Fibroblast of villous mesenchyme (primary cell): ENCODE results near the gene SHMT1. TPM values are rescaled to one million over a fixed set of nuclear protein-coding genes. Genes with fewer than 3 reads are reported as not detected.

Experiments used
- DNase-seq: peaks from one replicate; pipeline ENCODE4 v3.0.0-alpha.2; 2010; ENCODE audit warnings: low read depth
- H3K4me3 ChIP-seq: 2 replicates; pipeline ENCODE4 v1.5.1; 2011; ENCODE audit warnings: low read depth, mild to moderate bottlenecking, low read length
- total RNA-seq: library from RNA; depleted of rRNA; stranded (reverse); fragments of >200 nt; gene quantifications from 2 replicates; pipeline ENCODE4 v1.2.3, GENCODE V29; 2012
- TF ChIP-seq, protein P1 (sequence below): IDR thresholded peaks from 2 replicates; pipeline ENCODE4 v1.5.1; 2012; ENCODE audit warnings: low read depth, mild to moderate bottlenecking, low read length; ENCODE audit not compliant: insufficient read depth

The SHMT1 gene
- total RNA-seq, 1 donor: 14.2 TPM

DNA sequence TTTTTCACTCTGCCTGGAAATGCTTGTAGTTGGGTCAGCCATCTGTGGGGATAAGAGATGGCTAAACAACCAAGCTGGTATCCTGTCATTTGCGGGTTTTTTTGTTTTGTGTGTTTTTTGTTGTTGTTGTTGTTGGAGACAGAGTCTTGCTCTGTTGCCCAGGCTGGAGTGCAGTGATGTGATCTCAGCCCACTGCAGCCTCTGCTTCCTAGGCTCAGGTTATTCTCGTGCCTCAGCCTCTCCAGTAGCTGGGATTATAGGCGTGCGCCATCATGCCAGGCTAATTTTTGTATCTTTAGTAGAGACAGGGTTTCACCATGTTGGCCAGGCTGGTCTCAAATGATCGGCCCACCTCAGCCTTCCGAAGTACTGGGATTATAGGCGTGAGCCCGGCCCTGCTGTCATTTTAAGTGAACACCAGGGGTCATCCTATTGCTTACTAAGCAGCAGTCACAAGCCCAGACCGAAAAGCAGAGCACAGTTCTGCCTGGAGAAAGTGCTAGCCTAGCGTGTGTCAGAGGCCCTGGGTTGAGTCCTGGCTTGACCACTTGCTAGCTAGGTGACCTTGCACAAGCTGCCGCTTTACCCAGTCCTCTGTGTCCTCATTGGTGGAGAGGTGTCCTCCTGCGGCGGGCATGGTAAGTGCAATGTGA is 43.6 kb downstream of the SHMT1 start:
- peak overlapping the region; percentile 34 for H3K4me3 ChIP-seq
- DNase-seq: peak; percentile 79
- TF ChIP-seq, protein P1, sequence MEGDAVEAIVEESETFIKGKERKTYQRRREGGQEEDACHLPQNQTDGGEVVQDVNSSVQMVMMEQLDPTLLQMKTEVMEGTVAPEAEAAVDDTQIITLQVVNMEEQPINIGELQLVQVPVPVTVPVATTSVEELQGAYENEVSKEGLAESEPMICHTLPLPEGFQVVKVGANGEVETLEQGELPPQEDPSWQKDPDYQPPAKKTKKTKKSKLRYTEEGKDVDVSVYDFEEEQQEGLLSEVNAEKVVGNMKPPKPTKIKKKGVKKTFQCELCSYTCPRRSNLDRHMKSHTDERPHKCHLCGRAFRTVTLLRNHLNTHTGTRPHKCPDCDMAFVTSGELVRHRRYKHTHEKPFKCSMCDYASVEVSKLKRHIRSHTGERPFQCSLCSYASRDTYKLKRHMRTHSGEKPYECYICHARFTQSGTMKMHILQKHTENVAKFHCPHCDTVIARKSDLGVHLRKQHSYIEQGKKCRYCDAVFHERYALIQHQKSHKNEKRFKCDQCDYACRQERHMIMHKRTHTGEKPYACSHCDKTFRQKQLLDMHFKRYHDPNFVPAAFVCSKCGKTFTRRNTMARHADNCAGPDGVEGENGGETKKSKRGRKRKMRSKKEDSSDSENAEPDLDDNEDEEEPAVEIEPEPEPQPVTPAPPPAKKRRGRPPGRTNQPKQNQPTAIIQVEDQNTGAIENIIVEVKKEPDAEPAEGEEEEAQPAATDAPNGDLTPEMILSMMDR: peak; percentile 68

DNA sequence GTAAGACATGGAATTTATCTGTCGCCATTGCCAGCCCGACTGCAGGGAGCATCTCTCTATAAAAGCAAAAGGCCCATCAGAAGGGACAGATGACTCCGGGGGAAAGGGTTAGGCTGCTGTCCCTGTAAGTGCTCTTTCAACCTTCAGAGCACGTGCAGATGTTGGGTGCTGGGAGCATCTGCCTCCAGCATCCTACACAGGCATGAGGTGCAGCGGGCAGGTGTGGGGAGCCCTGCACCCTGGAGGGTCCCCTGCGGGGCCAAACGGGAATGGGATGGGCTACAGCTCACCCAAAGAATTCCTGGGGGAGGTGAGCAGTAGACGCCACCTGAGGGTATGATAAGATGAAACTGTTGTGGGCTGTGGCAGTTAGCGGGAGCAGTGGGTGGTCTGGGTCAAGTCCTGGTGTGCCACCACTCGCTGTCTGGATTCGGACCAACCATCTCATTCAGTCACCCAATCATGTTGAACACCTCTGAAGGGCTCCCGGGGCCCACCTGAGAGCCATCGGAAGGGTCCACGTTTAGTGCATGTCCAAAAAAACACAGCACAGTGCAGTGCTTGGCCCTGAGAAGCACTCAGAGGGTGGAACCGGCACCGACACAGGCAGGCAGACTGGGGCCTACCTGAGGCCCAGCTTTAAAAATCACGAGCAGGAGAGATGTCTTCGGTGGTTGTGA is 44.4 kb downstream of the SHMT1 start:
- DNase-seq: no peak
- TF ChIP-seq, protein P1: no peak
- peak overlapping the region; percentile 1 for H3K4me3 ChIP-seq

DNA sequence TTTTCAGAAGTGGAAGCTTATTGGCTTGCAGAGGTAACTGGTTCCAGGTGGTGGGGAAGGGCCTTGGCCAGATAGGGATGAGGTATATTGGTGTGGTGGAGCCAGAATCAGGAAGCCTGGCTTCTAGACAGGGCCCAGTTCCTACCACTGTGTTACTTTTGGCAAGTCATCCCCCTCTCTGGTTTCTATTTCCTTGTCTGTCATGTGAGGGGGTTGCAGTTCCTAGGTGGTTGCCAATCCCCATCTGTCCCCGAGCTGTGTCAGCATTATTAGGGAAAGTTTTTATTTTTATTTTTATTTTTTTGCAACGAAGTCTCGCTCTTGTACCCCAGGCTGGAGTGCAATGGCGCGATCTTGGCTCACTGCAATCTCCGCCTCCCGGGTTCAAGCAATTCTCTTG is 45.2 kb downstream of the SHMT1 start:
- peak overlapping the region; percentile 12 for H3K4me3 ChIP-seq
- TF ChIP-seq, protein P1: no peak
- DNase-seq: no peak

DNA sequence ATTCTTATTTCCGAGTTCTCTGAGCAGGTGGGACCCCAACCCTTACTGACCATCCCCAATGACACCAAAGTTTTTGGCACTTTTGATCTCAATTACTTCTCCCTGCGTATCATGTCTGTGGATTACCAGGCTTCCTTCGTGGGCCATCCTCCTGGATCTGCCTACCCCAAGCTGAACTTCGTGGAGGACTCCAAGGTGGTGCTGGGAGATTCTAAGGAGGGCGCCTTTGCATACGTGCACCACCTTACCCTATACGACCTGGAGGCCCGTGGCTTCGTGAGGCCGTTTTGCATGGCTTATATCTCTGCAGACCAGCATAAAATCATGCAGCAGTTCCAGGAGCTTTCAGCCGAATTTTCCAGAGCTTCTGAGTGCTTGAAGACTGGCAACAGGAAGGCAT is 47.4 kb downstream of the SHMT1 start:
- no peak for DNase-seq
- TF ChIP-seq, protein P1: no peak
- H3K4me3 ChIP-seq: peak overlapping the region; percentile 94

DNA sequence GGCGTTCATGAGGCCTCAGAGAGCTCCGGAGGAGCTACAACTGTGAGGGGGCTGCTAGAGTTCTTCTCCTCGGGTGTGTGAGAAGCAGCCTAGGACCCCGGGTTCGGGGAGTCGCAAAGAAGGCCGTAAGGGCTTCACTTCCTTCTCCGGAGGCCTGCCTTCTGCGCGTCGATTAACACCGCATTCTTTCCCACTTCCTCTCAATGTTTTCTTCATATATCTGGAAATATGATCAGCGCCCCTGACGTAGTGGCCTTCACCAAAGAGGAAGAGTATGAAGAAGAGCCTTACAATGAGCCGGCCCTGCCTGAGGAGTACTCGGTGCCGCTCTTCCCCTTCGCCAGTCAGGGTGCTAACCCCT is 47.8 kb downstream of the SHMT1 start:
- TF ChIP-seq, protein P1: no peak
- DNase-seq: no peak
- H3K4me3 ChIP-seq: peak overlapping the region; percentile 94

DNA sequence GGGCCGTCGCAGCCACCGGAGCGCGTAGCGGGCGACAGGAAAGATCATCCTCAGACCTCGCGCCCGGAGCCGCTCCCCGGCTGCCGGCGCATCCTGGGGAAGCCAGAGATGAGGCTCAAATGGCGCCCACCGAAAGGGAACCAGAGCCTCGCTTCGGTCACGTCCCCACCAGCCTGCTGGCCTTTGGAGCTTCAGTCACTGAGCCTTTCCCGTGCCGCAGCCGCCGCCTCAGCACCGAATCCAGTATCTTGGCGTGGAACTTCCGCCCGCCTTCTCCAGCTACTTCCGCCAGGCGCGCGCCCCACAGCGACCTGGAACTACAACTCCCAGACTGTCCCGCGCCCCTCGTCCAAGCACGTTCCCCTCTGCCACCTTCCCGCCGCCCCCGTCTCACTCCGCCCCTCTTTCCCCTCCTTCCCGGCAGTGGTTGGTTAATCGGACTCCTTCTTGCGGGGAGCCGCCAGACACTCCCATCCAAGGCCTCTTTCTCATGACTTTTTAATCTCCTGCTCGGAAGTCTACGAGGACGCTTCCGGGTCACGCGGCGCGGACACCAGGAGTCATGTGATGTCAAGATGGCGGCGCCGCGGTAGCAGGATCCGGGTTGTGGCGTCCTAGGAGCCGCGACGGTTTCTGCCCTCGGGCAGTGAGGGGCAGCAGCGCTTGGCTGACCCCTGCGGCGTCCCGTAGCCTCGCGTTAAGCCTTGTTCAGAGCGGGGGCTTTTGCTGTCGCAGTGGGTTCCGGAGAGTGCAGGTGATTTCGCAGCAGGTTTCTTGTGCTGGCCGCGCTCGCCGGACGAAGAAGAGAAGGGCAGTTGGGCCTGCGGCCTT is 48.4 kb downstream of the SHMT1 start, which contains the start of the genes SMCR8 and TOP3A:
Gene SMCR8, plus strand, starts transcription at position 563 of the 831 bp plus-strand sequence. CDS start 497 bp downstream, outside the sequence.
Gene TOP3A, minus strand, starts transcription at position 264 of the 831 bp plus-strand sequence. Its CDS starts 216 bp downstream, at position 48.
- H3K4me3 ChIP-seq: peak within 1 kb of the TSS; percentile 94
- peak; percentile 99 for DNase-seq
- TF ChIP-seq, protein P1: no peak
